ENCODE data around the gene AQP4. TPM values are rescaled to one million over a fixed set of nuclear protein-coding genes. Genes with fewer than 3 reads are reported as not detected.

AQP4 gene
- total RNA-seq, 1 donor from 2014 or later = 0.05 TPM

DNA sequence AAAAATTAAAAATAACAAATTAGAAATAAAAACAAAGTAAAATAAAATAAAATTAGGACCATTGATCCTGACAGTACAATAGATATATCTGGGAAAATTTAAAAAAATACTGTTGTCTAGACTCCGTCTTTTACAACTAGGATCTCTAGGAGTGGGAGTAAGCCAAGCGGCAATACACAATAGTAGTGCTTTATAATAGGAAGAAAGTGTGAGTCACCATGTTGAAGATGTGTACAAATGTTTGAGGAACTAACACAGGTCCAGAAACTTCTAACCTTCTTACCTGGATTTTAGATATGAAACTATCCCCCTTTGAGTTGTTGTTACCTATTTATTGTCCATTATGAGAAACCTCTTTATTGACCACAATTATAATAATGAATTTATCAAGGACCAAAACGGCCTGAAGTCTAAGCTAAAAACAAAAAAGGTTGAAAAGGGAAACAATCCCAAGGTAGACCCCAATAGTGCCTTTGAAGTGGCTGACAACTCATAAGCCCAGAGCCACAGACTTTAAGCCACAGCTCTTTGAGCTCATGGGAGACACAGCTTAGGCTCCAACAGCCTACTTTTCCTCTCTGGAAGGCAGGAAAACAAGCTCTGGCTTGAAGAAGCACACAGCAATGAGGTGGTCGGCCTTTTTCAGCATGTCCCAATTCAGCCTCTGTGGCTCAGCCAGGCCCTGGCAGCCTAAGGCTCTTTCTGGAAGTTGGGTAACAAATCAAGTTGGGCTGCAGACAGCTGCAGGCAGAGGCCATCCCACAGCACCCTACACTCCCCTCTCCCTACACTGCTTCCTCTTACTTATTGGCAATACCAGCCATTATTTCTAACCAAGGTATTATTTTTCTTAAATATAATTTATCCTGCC lies 62.9 kb downstream of the AQP4 start:
- Mint-ChIP-seq H3K36me3 (ENCODE audit: low read depth, unreplicated experiment) (no peaks in the 10 kb centered on the region), H3K27me3 (ENCODE audit: unreplicated experiment) (no peaks in the 10 kb centered on the region), H3K27ac (ENCODE audit: unreplicated experiment) (no peak overlapping the region), H3K4me3 (ENCODE audit: unreplicated experiment) (no peak overlapping the region), H3K9me3 (ENCODE audit: unreplicated experiment) (no peaks in the 10 kb centered on the region), H3K4me1 (ENCODE audit: unreplicated experiment) (peaks cover 3% of the 10 kb centered on the region)
- TF ChIP-seq, protein P1, sequence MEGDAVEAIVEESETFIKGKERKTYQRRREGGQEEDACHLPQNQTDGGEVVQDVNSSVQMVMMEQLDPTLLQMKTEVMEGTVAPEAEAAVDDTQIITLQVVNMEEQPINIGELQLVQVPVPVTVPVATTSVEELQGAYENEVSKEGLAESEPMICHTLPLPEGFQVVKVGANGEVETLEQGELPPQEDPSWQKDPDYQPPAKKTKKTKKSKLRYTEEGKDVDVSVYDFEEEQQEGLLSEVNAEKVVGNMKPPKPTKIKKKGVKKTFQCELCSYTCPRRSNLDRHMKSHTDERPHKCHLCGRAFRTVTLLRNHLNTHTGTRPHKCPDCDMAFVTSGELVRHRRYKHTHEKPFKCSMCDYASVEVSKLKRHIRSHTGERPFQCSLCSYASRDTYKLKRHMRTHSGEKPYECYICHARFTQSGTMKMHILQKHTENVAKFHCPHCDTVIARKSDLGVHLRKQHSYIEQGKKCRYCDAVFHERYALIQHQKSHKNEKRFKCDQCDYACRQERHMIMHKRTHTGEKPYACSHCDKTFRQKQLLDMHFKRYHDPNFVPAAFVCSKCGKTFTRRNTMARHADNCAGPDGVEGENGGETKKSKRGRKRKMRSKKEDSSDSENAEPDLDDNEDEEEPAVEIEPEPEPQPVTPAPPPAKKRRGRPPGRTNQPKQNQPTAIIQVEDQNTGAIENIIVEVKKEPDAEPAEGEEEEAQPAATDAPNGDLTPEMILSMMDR (IDR thresholded peaks at IDR 0.05; ENCODE audit: unreplicated experiment) = no peak
- DNase-seq (ENCODE audit: low spot score) = no peak

Data from endothelial cell (in vitro differentiated cells).